Dendritic cell treated with granulocyte-macrophage colony-stimulating factor and Interleukin-4, amounts not matched to agents 40 ng/mL and 50 ng/mL, for 4 days (primary cell): ENCODE measurements around the gene ESPNL.

Experiments
- H3K27ac Mint-ChIP-seq: one replicate; pipeline ENCODE4 v1.8.0; 2022; ENCODE audit warnings: mild to moderate bottlenecking, mixed read lengths
- H3K27me3 Mint-ChIP-seq: one replicate; pipeline ENCODE4 v1.8.0; 2022; ENCODE audit warnings: mild to moderate bottlenecking, mixed read lengths
- H3K36me3 Mint-ChIP-seq: one replicate; pipeline ENCODE4 v1.8.0; 2022; ENCODE audit warnings: low read depth, mixed read lengths
- H3K4me1 Mint-ChIP-seq: one replicate; pipeline ENCODE4 v1.8.0; 2022; ENCODE audit warnings: low read depth, mixed read lengths
- H3K4me3 Mint-ChIP-seq: one replicate; pipeline ENCODE4 v1.8.0; 2022; ENCODE audit warnings: mild to moderate bottlenecking, moderate library complexity, mixed read lengths
- H3K9me3 Mint-ChIP-seq: one replicate; pipeline ENCODE4 v1.8.0; 2022; ENCODE audit warnings: mixed read lengths
- intact Hi-C: fragments of 100-400 bp; cut with micrococcal nuclease; formaldehyde crosslinking; loops from one replicate; pipeline ENCODE4 v1.15.0; 2022

The ESPNL gene

DNA sequence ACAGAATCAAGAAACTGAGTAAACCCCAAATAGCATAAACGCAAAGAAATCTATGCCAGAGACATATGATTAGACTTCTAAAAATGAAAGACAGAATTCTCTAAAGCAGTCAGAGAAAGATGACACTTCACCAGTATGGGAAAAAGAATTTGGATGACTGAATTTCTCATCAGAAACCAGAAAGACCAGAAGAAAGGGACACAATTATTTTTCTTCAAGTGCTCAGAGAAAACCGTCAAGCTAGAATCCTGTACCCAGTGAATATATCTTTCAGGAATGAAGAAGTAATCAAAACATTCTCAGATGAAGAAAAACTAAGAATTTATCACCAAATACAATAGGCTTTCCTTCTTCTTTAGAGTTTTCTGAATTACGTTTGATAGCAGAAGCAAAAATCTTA lies 14.2 kb upstream of the ESPNL start:
- H3K27me3 Mint-ChIP-seq, result no peaks in the 10 kb centered on the region
- H3K9me3 Mint-ChIP-seq, result no peaks in the 10 kb centered on the region
- H3K4me1 Mint-ChIP-seq, result peaks cover 41% of the 10 kb centered on the region
- peak overlapping the region; percentile 62 for H3K27ac Mint-ChIP-seq
- intact Hi-C loops, result no loop called here
- peaks cover 53% of the 10 kb centered on the region for H3K36me3 Mint-ChIP-seq
- no peak overlapping the region for H3K4me3 Mint-ChIP-seq

- peaks cover 41% of the 10 kb centered on the region for H3K4me1 Mint-ChIP-seq
- intact Hi-C loops, result no loop called here
- H3K27ac Mint-ChIP-seq, result peak overlapping the region; percentile 62
- H3K9me3 Mint-ChIP-seq, result no peaks in the 10 kb centered on the region
- H3K36me3 Mint-ChIP-seq, result peaks cover 53% of the 10 kb centered on the region
- no peaks in the 10 kb centered on the region for H3K27me3 Mint-ChIP-seq
- no peak overlapping the region for H3K4me3 Mint-ChIP-seq
Measured at GRCh38 chr2:238087211-238087610, 12.9 kb upstream of the ESPNL start.

DNA sequence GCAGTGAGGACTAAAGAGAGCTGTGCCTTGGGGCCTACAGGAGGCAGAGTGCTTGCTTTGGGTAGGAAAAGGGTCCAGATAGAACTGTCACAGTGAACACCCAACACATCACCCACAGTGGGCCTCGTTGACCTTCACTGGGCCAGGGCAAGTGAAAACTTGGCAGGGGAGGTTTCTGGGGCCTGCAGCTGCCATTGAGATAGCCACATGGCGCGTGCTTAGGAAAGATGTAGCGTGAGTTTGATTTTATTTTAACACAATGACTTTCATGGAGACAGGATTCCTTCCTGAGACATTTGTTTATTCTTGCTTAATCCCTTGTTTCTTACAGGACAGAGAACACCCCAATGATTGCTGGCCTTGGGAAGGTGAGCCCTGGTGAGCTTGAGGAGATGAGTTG lies 9.3 kb upstream of the ESPNL start:
- H3K4me1 Mint-ChIP-seq, result peaks cover 41% of the 10 kb centered on the region
- intact Hi-C loops, result no loop called here
- no peak overlapping the region for H3K27ac Mint-ChIP-seq
- no peak overlapping the region for H3K4me3 Mint-ChIP-seq
- H3K9me3 Mint-ChIP-seq, result no peaks in the 10 kb centered on the region
- H3K36me3 Mint-ChIP-seq, result peaks cover 43% of the 10 kb centered on the region
- no peaks in the 10 kb centered on the region for H3K27me3 Mint-ChIP-seq

GRCh38 chr2:238091436-238092060 lies 8.6 kb upstream of the ESPNL start:
- no peak overlapping the region for H3K4me3 Mint-ChIP-seq
- H3K36me3 Mint-ChIP-seq, result peaks cover 48% of the 10 kb centered on the region
- no peak overlapping the region for H3K27ac Mint-ChIP-seq
- H3K4me1 Mint-ChIP-seq, result peaks cover 35% of the 10 kb centered on the region
- intact Hi-C loops, result no loop called here
- no peaks in the 10 kb centered on the region for H3K9me3 Mint-ChIP-seq
- no peaks in the 10 kb centered on the region for H3K27me3 Mint-ChIP-seq

- peaks cover 31% of the 10 kb centered on the region for H3K4me1 Mint-ChIP-seq
- no peaks in the 10 kb centered on the region for H3K27me3 Mint-ChIP-seq
- H3K27ac Mint-ChIP-seq, result peak overlapping the region; percentile 35
- no peak overlapping the region for H3K4me3 Mint-ChIP-seq
- H3K36me3 Mint-ChIP-seq, result peaks cover 50% of the 10 kb centered on the region
- H3K9me3 Mint-ChIP-seq, result no peaks in the 10 kb centered on the region
- intact Hi-C loops, result no loop called here
Measured at GRCh38 chr2:238092486-238093035, 7.6 kb upstream of the ESPNL start.

- H3K4me3 Mint-ChIP-seq, result no peak overlapping the region
- no peaks in the 10 kb centered on the region for H3K9me3 Mint-ChIP-seq
- intact Hi-C loops, result no loop called here
- H3K27me3 Mint-ChIP-seq, result no peaks in the 10 kb centered on the region
- H3K27ac Mint-ChIP-seq, result peak overlapping the region; percentile 35
- peaks cover 31% of the 10 kb centered on the region for H3K4me1 Mint-ChIP-seq
- peaks cover 50% of the 10 kb centered on the region for H3K36me3 Mint-ChIP-seq
Measured at GRCh38 chr2:238093181-238094140, 6.7 kb upstream of the ESPNL start.

DNA sequence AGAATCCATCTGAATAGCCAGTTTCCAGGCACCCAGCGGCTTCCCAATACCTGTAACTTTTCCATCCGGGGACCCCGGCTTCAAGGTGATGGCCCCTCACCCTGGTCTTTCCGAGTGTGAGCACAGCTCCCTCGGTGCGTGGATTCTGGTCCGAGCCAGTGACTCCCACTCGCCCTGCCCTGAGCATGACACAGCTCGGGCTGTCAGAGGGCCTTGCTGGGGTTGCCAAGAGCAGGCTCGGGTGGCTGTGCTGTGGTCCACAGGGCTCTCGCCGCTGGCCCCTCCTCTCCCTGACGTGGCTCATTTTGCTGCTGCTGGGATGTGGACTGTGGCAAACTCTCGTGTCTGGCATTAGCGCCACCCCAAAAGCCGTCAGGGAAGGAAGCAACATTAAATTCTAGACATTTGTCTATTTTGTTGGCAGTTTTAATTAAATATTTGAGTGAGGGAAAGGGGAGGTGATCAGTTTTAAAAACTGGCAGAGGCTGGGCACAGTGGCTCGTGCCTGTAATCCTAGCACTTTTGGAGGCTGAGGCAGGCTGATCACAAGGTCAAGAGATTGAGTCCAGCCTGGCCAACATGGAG lies 5.6 kb upstream of the ESPNL start:
- no peaks in the 10 kb centered on the region for H3K9me3 Mint-ChIP-seq
- H3K27me3 Mint-ChIP-seq, result no peaks in the 10 kb centered on the region
- H3K4me1 Mint-ChIP-seq, result peaks cover 32% of the 10 kb centered on the region
- H3K4me3 Mint-ChIP-seq, result no peak overlapping the region
- intact Hi-C loops, result no loop called here
- H3K36me3 Mint-ChIP-seq, result peaks cover 50% of the 10 kb centered on the region
- H3K27ac Mint-ChIP-seq, result no peak overlapping the region

DNA sequence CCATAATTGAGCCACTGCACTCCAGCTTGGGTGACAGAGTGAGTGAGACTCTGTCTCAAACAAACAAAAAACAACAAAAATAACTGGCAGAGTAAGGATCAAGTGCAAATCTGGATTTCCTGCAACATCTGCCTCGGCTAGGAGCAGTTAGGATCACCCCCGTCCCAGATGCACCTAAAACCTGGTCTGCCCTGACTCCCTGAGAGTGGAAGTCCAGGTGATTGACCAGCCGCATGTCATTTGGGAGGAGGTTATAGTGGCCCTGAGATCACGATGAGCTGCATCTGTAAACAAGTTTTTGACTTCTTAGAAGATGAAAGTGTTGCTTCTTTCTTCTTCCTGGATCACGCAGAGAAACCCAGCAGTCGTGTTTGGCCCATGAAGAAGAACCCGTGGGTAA lies 5.0 kb upstream of the ESPNL start:
- Mint-ChIP-seq H3K27me3 (no peaks in the 10 kb centered on the region), H3K9me3 (no peaks in the 10 kb centered on the region), H3K36me3 (peaks cover 50% of the 10 kb centered on the region), H3K4me1 (peaks cover 36% of the 10 kb centered on the region), H3K4me3 (no peak overlapping the region), H3K27ac (no peak overlapping the region)
- intact Hi-C loops, result no loop called here

- H3K27ac Mint-ChIP-seq, result peak overlapping the region; percentile 97
- H3K27me3 Mint-ChIP-seq, result no peaks in the 10 kb centered on the region
Measured at GRCh38 chr2:238096311-238097011, 3.7 kb upstream of the ESPNL start.

DNA sequence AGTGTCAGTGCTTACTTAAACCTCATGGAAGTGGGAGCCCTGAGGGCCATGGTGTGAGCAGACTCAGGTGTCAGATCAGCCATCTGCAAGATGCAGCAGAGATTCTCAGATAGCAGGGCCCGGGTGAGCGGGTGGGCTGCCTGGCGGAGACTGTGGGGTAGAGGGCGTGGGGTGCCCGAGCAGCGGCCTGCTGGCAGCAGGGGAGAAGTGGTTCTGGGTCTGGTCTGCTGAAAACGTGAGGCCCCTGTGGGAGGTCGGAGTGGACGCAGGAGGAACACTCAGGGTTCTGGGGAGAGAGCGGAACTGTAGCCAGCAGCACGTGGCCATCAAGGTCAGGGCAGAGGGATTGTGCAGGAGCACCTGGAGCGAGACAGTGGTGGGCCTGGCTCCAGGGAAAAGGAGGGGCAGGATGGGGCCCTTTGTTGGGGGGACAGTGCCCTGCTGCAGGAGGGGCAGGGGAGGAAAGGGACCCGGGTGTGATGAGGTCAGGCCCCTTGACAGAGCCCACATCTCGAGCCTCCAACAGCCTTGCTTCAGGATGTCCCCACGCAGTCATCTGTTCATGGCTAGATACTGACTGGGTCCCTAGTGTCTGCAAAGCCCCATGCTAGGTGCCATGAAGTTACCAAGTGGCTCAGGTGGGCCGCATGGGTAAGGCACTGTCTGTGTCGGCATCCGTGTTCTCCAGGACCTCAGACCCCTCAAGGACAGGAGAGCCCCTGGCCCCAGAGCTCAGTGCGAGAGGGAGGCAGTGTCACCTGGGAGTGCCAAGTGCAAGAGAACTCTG lies 2.7 kb upstream of the ESPNL start:
- Mint-ChIP-seq H3K36me3 (peaks cover 31% of the 10 kb centered on the region), H3K4me1 (peaks cover 55% of the 10 kb centered on the region), H3K9me3 (no peaks in the 10 kb centered on the region), H3K27me3 (no peaks in the 10 kb centered on the region), H3K27ac (peak overlapping the region; percentile 97), H3K4me3 (no peak overlapping the region)
- intact Hi-C loops, result no loop called here

More at GRCh38 chr2:238096311-238097011, 3.7 kb upstream of the ESPNL start:
- Mint-ChIP-seq H3K36me3 (peaks cover 40% of the 10 kb centered on the region), H3K4me3 (no peak overlapping the region), H3K9me3 (no peaks in the 10 kb centered on the region), H3K4me1 (peaks cover 46% of the 10 kb centered on the region)
- intact Hi-C loops, result no loop called here

DNA sequence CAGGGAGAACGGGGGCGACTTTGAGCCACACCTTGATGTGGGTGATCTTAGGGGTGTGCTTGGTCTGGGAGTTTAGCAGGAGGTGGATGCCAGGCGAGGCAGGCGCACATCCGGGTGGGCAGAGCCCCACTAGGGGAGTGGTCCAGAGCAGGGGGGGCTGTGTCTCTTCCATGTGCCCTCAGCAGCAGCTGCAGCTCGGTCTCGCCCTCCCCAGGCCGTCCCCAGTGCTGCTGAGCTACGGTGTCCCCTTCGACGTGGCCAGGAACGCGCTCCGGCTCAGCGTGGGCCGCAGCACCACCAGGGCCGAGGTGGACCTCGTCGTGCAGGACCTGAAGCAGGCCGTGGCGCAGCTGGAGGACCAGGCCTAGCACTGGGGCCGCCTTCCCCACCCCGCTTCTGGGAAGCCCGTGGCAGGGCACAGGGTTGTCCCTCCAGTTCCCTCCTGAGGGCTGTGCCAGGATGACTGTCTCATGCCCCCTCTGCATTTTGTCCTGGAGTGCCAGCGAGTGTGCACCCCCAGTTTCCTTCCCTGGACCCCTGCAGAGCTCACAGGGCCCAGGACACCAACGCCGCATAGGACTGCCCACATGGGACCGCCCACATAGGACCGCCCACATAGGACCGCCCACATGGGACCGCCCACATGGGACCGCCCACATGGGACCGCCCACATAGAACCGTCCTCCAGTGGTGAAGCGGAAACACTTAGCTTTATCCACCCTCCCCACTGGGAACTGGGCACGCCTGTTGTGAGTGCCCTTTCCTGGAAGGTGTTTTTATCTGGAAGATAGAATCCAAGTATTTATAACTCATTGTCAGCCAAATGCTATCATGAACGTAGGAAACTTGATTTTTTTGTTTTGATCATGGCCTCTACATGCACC lies 1.9 kb upstream of the ESPNL start:
- no peaks in the 10 kb centered on the region for H3K27me3 Mint-ChIP-seq
- H3K9me3 Mint-ChIP-seq, result no peaks in the 10 kb centered on the region
- H3K4me1 Mint-ChIP-seq, result peaks cover 55% of the 10 kb centered on the region
- H3K36me3 Mint-ChIP-seq, result peaks cover 22% of the 10 kb centered on the region
- H3K4me3 Mint-ChIP-seq, result peak overlapping the region; percentile 28
- peak overlapping the region; percentile 97 for H3K27ac Mint-ChIP-seq
- intact Hi-C loops, result no loop called here

- intact Hi-C loops, result no loop called here
- Mint-ChIP-seq H3K36me3 (peaks cover 22% of the 10 kb centered on the region), H3K27me3 (no peaks in the 10 kb centered on the region), H3K27ac (peak overlapping the region; percentile 97), H3K9me3 (no peaks in the 10 kb centered on the region), H3K4me3 (peak overlapping the region; percentile 28), H3K4me1 (peaks cover 57% of the 10 kb centered on the region)
Measured at GRCh38 chr2:238098901-238099713, 1.0 kb upstream of the ESPNL start.
